K562 (cell line): ENCODE data around the gene SERPINH1. TPM values are rescaled to one million over a fixed set of nuclear protein-coding genes. Genes with fewer than 3 reads are reported as not detected.

Experiments used
- ATAC-seq: fragments of 200-7000 bp; cut with Tn5 transposase; 3 replicates; pipeline ENCODE4 v1.9.1; 2020; ENCODE audit warnings: moderate library complexity
- BruUV-seq: library from RNA; stranded (reverse); fragments of 400-500 nt; replicated peaks from 2 replicates; lab custom pipeline; 2021; lab: Mats Ljungman, UMichigan
- CTCF ChIA-PET: fragments of 300-600 bp; formaldehyde crosslinking; extraction: SDS; loops from one replicate; lab custom pipeline; 2021; ENCODE audit warnings: low intra/inter-chr PET ratio; lab: Yijun Ruan, JAX
- POLR2A ChIA-PET: fragments of 300-600, 350-650 bp; sonication (Branson Sonifier 250); formaldehyde crosslinking; extraction: SDS; loops from one replicate; lab custom pipeline; 2021; ENCODE audit warnings: antibody characterized with exemption, inconsistent platforms; lab: Yijun Ruan, JAX
- DNase-seq, 4 experiments: peaks; one replicate each; pipeline versions ENCODE4 v3.0.0 to v3.0.0-alpha.2; 2011 to 2018; ENCODE audit warnings: low spot score in 3 of 4, mixed read lengths in 3 of 4; ENCODE audit errors: extremely low read depth in 1 of 4
- FAIRE-seq: peaks from 2 replicates; lab custom pipeline; 2011; peaks lifted over from hg19 to GRCh38; lab: Jason Lieb, UNC
- H2AFZ ChIP-seq: 2 replicates; pipeline ENCODE4 v1.6.0; 2011; ENCODE audit warnings: low read depth, low read length, control low read depth, inconsistent platforms
- H3K27ac ChIP-seq: fragments of 200-600 bp; 3 replicates; pipeline ENCODE4 v1.8.0; 2011; ENCODE audit warnings: low read depth, mild to moderate bottlenecking, control low read depth, inconsistent platforms, low read length, moderate library complexity, mixed read lengths; ENCODE audit errors: extremely low read depth
- H3K27me3 ChIP-seq, 2 experiments: fragments of 300-600 bp in 1 of 2; 2 replicates in 1 of 2; 3 replicates in 1 of 2; pipeline versions ENCODE4 v1.6.0 to v1.8.0; 2011; ENCODE audit warnings: inconsistent platforms in 2 of 2, low read length in 2 of 2, mild to moderate bottlenecking in 1 of 2, mixed read lengths in 1 of 2, moderate library complexity in 1 of 2; ENCODE audit not compliant: control insufficient read depth in 2 of 2, insufficient read depth in 2 of 2
- H3K36me3 ChIP-seq: fragments of 300-600 bp; 3 replicates; pipeline ENCODE4 v1.8.0; 2011; ENCODE audit warnings: mild to moderate bottlenecking, low read length, inconsistent platforms; ENCODE audit not compliant: control insufficient read depth, insufficient read depth
- H3K4me1 ChIP-seq, 2 experiments: fragments of 200-600 bp in 1 of 2; replicated peaks in 1 of 2; 2 replicates in 1 of 2; 3 replicates in 1 of 2; pipeline versions ENCODE4 v1.5.1 to v1.8.0; 2011; ENCODE audit warnings: inconsistent platforms in 2 of 2, low read length in 2 of 2, mild to moderate bottlenecking in 1 of 2, mixed read lengths in 1 of 2, moderate library complexity in 1 of 2; ENCODE audit not compliant: control insufficient read depth in 2 of 2, insufficient read depth in 2 of 2
- H3K4me2 ChIP-seq: 2 replicates; pipeline ENCODE4 v1.6.1; 2011; ENCODE audit warnings: low read length, control low read depth, inconsistent platforms, mixed read lengths; ENCODE audit not compliant: insufficient read depth
- H3K4me3 ChIP-seq: fragments of 200-600 bp; sonication (generic), shearing (Covaris generic); 2 replicates; pipeline ENCODE4 v1.5.1; 2016; ENCODE audit warnings: control low read depth, inconsistent platforms
- H3K79me2 ChIP-seq: fragments of 200-600 bp; 3 replicates; pipeline ENCODE4 v1.8.0; 2011; ENCODE audit warnings: low read length, inconsistent platforms; ENCODE audit not compliant: control insufficient read depth, insufficient read depth
- H3K9ac ChIP-seq, 2 experiments: 2 replicates each; pipeline versions ENCODE4 v1.6.0 to v1.6.1; 2011; ENCODE audit warnings: low read depth in 2 of 2, low read length in 2 of 2, control low read depth in 1 of 2, inconsistent platforms in 1 of 2, mild to moderate bottlenecking in 1 of 2, mixed read lengths in 1 of 2; ENCODE audit not compliant: insufficient read depth in 1 of 2
- H3K9me1 ChIP-seq: one replicate; pipeline ENCODE4 v1.6.0; 2011; ENCODE audit warnings: inconsistent platforms, mild to moderate bottlenecking, low read length, moderate library complexity; ENCODE audit not compliant: control insufficient read depth, insufficient read depth
- H3K9me3 ChIP-seq: replicated peaks from 2 replicates; pipeline ENCODE4 v1.5.1; 2011; ENCODE audit warnings: low read depth, low read length, inconsistent platforms; ENCODE audit not compliant: control insufficient read depth, insufficient read depth
- H4K20me1 ChIP-seq: replicated peaks from 2 replicates; pipeline ENCODE4 v1.6.1; 2011; ENCODE audit warnings: low read length, inconsistent platforms, mixed read lengths; ENCODE audit not compliant: control insufficient read depth, insufficient read depth
- ADNP ChIP-seq: fragments of 200-800 bp; sonication (Bioruptor generic); IDR thresholded peaks from 2 replicates; pipeline ENCODE4 v1.6.1; 2016; ENCODE audit warnings: missing genetic modification characterization, missing compliant biosample characterization
- ATF1 ChIP-seq, 2 experiments: fragments of 450-650 bp in 1 of 2; IDR thresholded peaks; 2 replicates each; pipeline ENCODE4 v1.6.1; 2016; ENCODE audit warnings: missing compliant biosample characterization in 1 of 2, missing genetic modification characterization in 1 of 2
- ATF7 ChIP-seq: fragments of 450-650 bp; IDR thresholded peaks from 2 replicates; pipeline ENCODE4 v1.7.1; 2014; ENCODE audit warnings: mild to moderate bottlenecking, moderate library complexity
- BCOR ChIP-seq: fragments of 450-650 bp; IDR thresholded peaks from 2 replicates; pipeline ENCODE4 v1.6.1; 2016
- CBX1 ChIP-seq: sonication (generic); IDR thresholded peaks from 2 replicates; pipeline ENCODE4 v1.6.1; 2016; ENCODE audit warnings: antibody characterized with exemption, low read depth, mild to moderate bottlenecking
- CBX3 ChIP-seq, 2 experiments: IDR thresholded peaks; 1 replicate in 1 of 2; 2 replicates in 1 of 2; pipeline ENCODE4 v1.6.1; 2012; ENCODE audit warnings: inconsistent platforms in 2 of 2, low read length in 2 of 2, borderline replicate concordance in 1 of 2, control low read depth in 1 of 2
- CHD4 ChIP-seq: fragments of 200-600 bp; sonication (generic); IDR thresholded peaks from 3 replicates; pipeline ENCODE4 v1.6.1; 2012; ENCODE audit warnings: low read depth, mild to moderate bottlenecking, mixed read lengths, low read length, inconsistent platforms; ENCODE audit not compliant: insufficient read depth, insufficient replicate concordance, poor library complexity, severe bottlenecking
- CREB1 ChIP-seq, 2 experiments: sonication (generic) in 1 of 2; formaldehyde crosslinking in 1 of 2; IDR thresholded peaks; 2 replicates each; pipeline versions ENCODE4 v1.6.1 to v1.8.0; 2012 to 2022; ENCODE audit warnings: inconsistent platforms in 1 of 2, mild to moderate bottlenecking in 1 of 2, missing genetic modification reagents in 1 of 2, moderate library complexity in 1 of 2
- CTBP1 ChIP-seq: fragments of 450-650 bp; IDR thresholded peaks from 2 replicates; pipeline ENCODE4 v1.6.1; 2016; ENCODE audit warnings: borderline replicate concordance
- HCFC1 ChIP-seq: IDR thresholded peaks from 2 replicates; pipeline ENCODE4 v1.6.1; 2012; ENCODE audit warnings: low read depth, low read length, improper control_type of control experiment
- HDAC2 ChIP-seq: fragments of 450-650 bp; IDR thresholded peaks from 2 replicates; pipeline ENCODE4 v1.6.1; 2016; ENCODE audit warnings: mild to moderate bottlenecking
- KAT2B ChIP-seq: IDR thresholded peaks from one replicate; pipeline ENCODE4 v1.6.1; 2012; ENCODE audit warnings: low read depth, mild to moderate bottlenecking, control low read depth, inconsistent platforms, low read length, moderate library complexity
- MCM2 ChIP-seq: fragments of 450-650 bp; IDR thresholded peaks from 2 replicates; pipeline ENCODE4 v1.6.1; 2017; ENCODE audit warnings: low read depth, mild to moderate bottlenecking
- NFIC ChIP-seq: fragments of 450-650 bp; IDR thresholded peaks from 2 replicates; pipeline ENCODE4 v1.6.1; 2017; ENCODE audit warnings: mild to moderate bottlenecking, inconsistent platforms
- RBM25 ChIP-seq: fragments of 200-400 bp; formaldehyde crosslinking; IDR thresholded peaks from 2 replicates; pipeline ENCODE4 v1.6.1; 2018; ENCODE audit warnings: low read length, low read depth, moderate library complexity; ENCODE audit not compliant: severe bottlenecking
- SMARCA5 ChIP-seq: fragments of 450-650 bp; IDR thresholded peaks from 2 replicates; pipeline ENCODE4 v1.6.1; 2016
- SPI1 ChIP-seq: IDR thresholded peaks from 2 replicates; pipeline ENCODE4 v1.6.1; 2011; ENCODE audit warnings: low read depth, low read length, control low read depth, borderline replicate concordance
- ZFP36 ChIP-seq: fragments of 150-350 bp; IDR thresholded peaks from 2 replicates; pipeline ENCODE4 v1.6.1; 2018; ENCODE audit warnings: low read length, low read depth; ENCODE audit not compliant: partially characterized antibody
- WGBS: fragments of 100-300 bp; shearing (Covaris generic); methylation state at CpG from one replicate; pipeline ENCODE4 v1.1.6; 2016; ENCODE audit warnings: low coverage, mixed read lengths; ENCODE audit not compliant: insufficient coverage; ENCODE audit errors: missing lambda C conversion rate; 5-methylcytosine and 5-hydroxymethylcytosine counted together
- in situ Hi-C: fragments of 300-500 bp; cut with MboI; formaldehyde crosslinking; loops from 4 replicates; pipeline ENCODE4 v1.15.0; 2018; ENCODE audit warnings: inconsistent platforms, mixed read lengths
- intact Hi-C: fragments of 100-400 bp; cut with micrococcal nuclease; formaldehyde crosslinking; loops from 2 replicates; pipeline ENCODE4 v1.14.2; 2022
- polyA plus RNA-seq, 8 experiments: library from polyadenylated mRNA; depleted of rRNA in 4 of 8; stranded (reverse) in 5 of 8; unstranded in 3 of 8; fragments of >200 nt; fragmentation: Nextera tagmentation in 2 of 8; fragmentation: Illumina TruSeq in 1 of 8; extraction: Ambion mirVana in 2 of 8; extraction: Trizol in 1 of 8; gene quantifications; 2 replicates each; pipeline versions ENCODE4 v1.2.1 to v1.2.3, GENCODE V29; 2011 to 2014; ENCODE audit warnings: inconsistent platforms in 1 of 8, missing spikeins in 1 of 8
- total RNA-seq, 7 experiments: library from RNA; depleted of rRNA in 6 of 7; stranded (reverse); fragments of >200 nt in 6 of 7; fragmentation: Illumina TruSeq in 2 of 7; extraction: Trizol in 2 of 7; gene quantifications; 2 replicates each; pipeline versions ENCODE4 v1.2.1 to v1.2.3, GENCODE V29; 2011 to 2021; ENCODE audit warnings: low replicate concordance in 1 of 7
- TF ChIP-seq, protein P1 (sequence below), 2 experiments: fragments of 150-350 bp in 1 of 2; IDR thresholded peaks; 2 replicates each; pipeline ENCODE4 v1.6.1; 2012 to 2016; ENCODE audit warnings: low read depth in 2 of 2, low read length in 2 of 2, mild to moderate bottlenecking in 1 of 2, moderate library complexity in 1 of 2
- TF ChIP-seq, protein P2 (sequence below), 2 experiments: fragments of 250-450 bp in 1 of 2; fragments of 450-650 bp in 1 of 2; sonication (Bioruptor Pico) in 1 of 2; IDR thresholded peaks; 2 replicates each; pipeline versions ENCODE4 v1.6.1 to v1.8.0; 2016 to 2021; ENCODE audit warnings: mild to moderate bottlenecking in 2 of 2, moderate library complexity in 2 of 2, missing compliant biosample characterization in 1 of 2, missing genetic modification characterization in 1 of 2

SERPINH1 gene
- total and polyA plus RNA-seq, 9 of the 15 experiments (the other 6 are each of a cell fraction or from before 2014, with no cell fraction given) = 2.8 to 106 (median 67.9) TPM

DNA sequence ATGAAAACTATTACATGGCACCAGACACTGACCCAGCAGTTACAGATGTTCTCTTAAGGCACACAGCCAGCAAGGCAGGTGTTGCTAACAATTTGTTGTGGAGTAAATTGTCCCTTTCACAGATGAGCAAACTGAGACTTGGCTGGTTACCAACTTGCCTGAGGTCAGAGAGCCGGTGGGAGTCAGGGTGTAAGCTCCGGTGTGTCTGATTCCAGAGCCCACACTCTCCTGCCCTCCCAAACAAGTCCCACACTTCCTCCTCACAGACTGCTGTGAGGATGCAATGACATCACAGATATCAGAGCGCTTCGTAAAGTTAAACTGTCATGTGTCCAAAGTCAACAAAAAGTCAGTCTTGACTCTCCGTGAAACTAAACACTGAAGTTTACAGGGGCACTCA is 48.8 kb upstream of the SERPINH1 start:
- BruUV-seq = no TSS peak
- H3K9me1 ChIP-seq = no peaks in the 10 kb centered on the region
- no peak overlapping the region for H2AFZ ChIP-seq
- intact Hi-C loops = no loop called here
- WGBS = 25% methylated on average over 5 of the region's 5 CpGs
- H3K79me2 ChIP-seq = no peaks in the 10 kb centered on the region
- ChIA-PET CTCF (no interaction called here), POLR2A (no interaction called here)
- peak; percentile 74 for FAIRE-seq
- no peaks in the 10 kb centered on the region for H3K27me3 ChIP-seq
- H3K4me2 ChIP-seq = no peak overlapping the region
- H3K27ac ChIP-seq = no peak overlapping the region
- no peaks in the 10 kb centered on the region for H3K36me3 ChIP-seq
- no peak for DNase-seq
- H3K4me1 ChIP-seq = peaks cover 26 to 47% of the 10 kb centered on the region in 2 experiments
- H3K9me3 ChIP-seq = no peaks in the 10 kb centered on the region
- H4K20me1 ChIP-seq = no peaks in the 10 kb centered on the region; the same call in 1 of the 2 replicates
- H3K4me3 ChIP-seq = no peak overlapping the region
- no peak for ATAC-seq
- in situ Hi-C loops = no loop called here
- peak overlapping the region in 1 of 2 experiments; percentile 38; a peak in 1 of 4 replicates for H3K9ac ChIP-seq
- TF ChIP-seq BCOR = peak; percentile 98
- TF ChIP-seq MCM2 = no peak
- 0 out of 2 replicates have a peak, but pooled peaks have one; percentile 47 for TF ChIP-seq CBX1
- TF ChIP-seq ATF1 (CRISPR knock-in tag; IDR thresholded peaks at IDR 0.05) = no peak
- peak; percentile 75 for TF ChIP-seq ATF1 (tag; IDR thresholded peaks at IDR 0.05)
- no peak for TF ChIP-seq ZFP36
- peak in 1 of 2 experiments; percentile 88; a peak in 2 of 3 replicates for TF ChIP-seq CBX3 (IDR thresholded peaks at IDR 0.05; ENCODE audit: borderline replicate concordance in 1 of 2, low read length in 2 of 2)
- peak; percentile 96 for TF ChIP-seq ADNP (tag)
- TF ChIP-seq CTBP1 = peak; percentile 35; the same call in 1 of the 2 replicates
- TF ChIP-seq CHD4 = peak; percentile 97
- no peak for TF ChIP-seq HCFC1
- TF ChIP-seq ATF7 = peak; percentile 85
- TF ChIP-seq CREB1 (IDR thresholded peaks at IDR 0.05) = no peak
- 0 out of 2 replicates have a peak, but pooled peaks have one; percentile 10 for TF ChIP-seq CREB1 (CRISPR knock-in tag; IDR thresholded peaks at IDR 0.05)
- TF ChIP-seq, protein P1, sequence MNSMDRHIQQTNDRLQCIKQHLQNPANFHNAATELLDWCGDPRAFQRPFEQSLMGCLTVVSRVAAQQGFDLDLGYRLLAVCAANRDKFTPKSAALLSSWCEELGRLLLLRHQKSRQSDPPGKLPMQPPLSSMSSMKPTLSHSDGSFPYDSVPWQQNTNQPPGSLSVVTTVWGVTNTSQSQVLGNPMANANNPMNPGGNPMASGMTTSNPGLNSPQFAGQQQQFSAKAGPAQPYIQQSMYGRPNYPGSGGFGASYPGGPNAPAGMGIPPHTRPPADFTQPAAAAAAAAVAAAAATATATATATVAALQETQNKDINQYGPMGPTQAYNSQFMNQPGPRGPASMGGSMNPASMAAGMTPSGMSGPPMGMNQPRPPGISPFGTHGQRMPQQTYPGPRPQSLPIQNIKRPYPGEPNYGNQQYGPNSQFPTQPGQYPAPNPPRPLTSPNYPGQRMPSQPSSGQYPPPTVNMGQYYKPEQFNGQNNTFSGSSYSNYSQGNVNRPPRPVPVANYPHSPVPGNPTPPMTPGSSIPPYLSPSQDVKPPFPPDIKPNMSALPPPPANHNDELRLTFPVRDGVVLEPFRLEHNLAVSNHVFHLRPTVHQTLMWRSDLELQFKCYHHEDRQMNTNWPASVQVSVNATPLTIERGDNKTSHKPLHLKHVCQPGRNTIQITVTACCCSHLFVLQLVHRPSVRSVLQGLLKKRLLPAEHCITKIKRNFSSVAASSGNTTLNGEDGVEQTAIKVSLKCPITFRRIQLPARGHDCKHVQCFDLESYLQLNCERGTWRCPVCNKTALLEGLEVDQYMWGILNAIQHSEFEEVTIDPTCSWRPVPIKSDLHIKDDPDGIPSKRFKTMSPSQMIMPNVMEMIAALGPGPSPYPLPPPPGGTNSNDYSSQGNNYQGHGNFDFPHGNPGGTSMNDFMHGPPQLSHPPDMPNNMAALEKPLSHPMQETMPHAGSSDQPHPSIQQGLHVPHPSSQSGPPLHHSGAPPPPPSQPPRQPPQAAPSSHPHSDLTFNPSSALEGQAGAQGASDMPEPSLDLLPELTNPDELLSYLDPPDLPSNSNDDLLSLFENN (IDR thresholded peaks at IDR 0.05; ENCODE audit: low read depth in 2 of 2, low read length in 2 of 2) = no peak
- TF ChIP-seq RBM25 = peak; percentile 95
- no peak for TF ChIP-seq KAT2B
- TF ChIP-seq HDAC2 = peak; percentile 82; the same call in 1 of the 2 replicates
- peak; percentile 4; the same call in 1 of the 2 replicates for TF ChIP-seq SPI1
- peak; percentile 93 for TF ChIP-seq NFIC
- TF ChIP-seq, protein P2, sequence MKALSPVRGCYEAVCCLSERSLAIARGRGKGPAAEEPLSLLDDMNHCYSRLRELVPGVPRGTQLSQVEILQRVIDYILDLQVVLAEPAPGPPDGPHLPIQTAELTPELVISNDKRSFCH (CRISPR knock-in tag; IDR thresholded peaks at IDR 0.05) = no peak
- TF ChIP-seq, protein P2 (tag; IDR thresholded peaks at IDR 0.05) = peak; percentile 49; the same call in 1 of the 2 replicates
- peak; percentile 87; the same call in 1 of the 2 replicates for TF ChIP-seq SMARCA5
